Measurements from ENCODE around the gene VPS51.

- TF ChIP-seq CTCF (IDR thresholded peaks at IDR 0.05) (no peak), POLR2AphosphoS5 (IDR thresholded peaks at IDR 0.05) (no peak), POLR2A (IDR thresholded peaks at IDR 0.05) (no peak), EP300 (IDR thresholded peaks at IDR 0.05) (no peak)
Measured at GRCh38 chr11:65085446-65085845, 10.6 kb upstream of the VPS51 start.
